ENCODE data around the gene MYH9.
A peak's percentile ranks its signal among the peaks of the same experiment; 100 is the strongest.

Gene MYH9

GRCh38 chr22:36366291-36366708, 21.5 kb downstream of the MYH9 start:
- DNase-seq, result no peak

GRCh38 chr22:36365020-36365411, 22.8 kb downstream of the MYH9 start:
- peak; percentile 67 for DNase-seq

- no peak for DNase-seq
Observed at GRCh38 chr22:36364255-36365019, 23.3 kb downstream of the MYH9 start.

- no peak for DNase-seq
Observed at GRCh38 chr22:36363349-36363981, 24.3 kb downstream of the MYH9 start.

GRCh38 chr22:36362932-36363331, 24.8 kb downstream of the MYH9 start:
- DNase-seq, result no peak

GRCh38 chr22:36362075-36362474, 25.7 kb downstream of the MYH9 start:
- no peak for DNase-seq

- DNase-seq, result no peak
Observed at GRCh38 chr22:36360871-36361383, 26.8 kb downstream of the MYH9 start.

GRCh38 chr22:36360011-36360410, 27.8 kb downstream of the MYH9 start:
- no peak for DNase-seq

- DNase-seq, result no peak
Observed at GRCh38 chr22:36359470-36359996, 28.2 kb downstream of the MYH9 start.

- peak; percentile 30 for DNase-seq
Observed at GRCh38 chr22:36358533-36359469, 29.0 kb downstream of the MYH9 start.

GRCh38 chr22:36356708-36357624, 30.8 kb downstream of the MYH9 start:
- peak; percentile 20 for DNase-seq

GRCh38 chr22:36355894-36356293, 31.9 kb downstream of the MYH9 start:
- no peak for DNase-seq

- DNase-seq, result no peak
Observed at GRCh38 chr22:36355362-36355761, 32.4 kb downstream of the MYH9 start.

- no peak for DNase-seq
Observed at GRCh38 chr22:36352803-36353507, 34.8 kb downstream of the MYH9 start.

- no peak for DNase-seq
Observed at GRCh38 chr22:36351921-36352802, 35.6 kb downstream of the MYH9 start.

GRCh38 chr22:36350751-36351594, 36.8 kb downstream of the MYH9 start:
- no peak for DNase-seq

- DNase-seq, result no peak
Observed at GRCh38 chr22:36349726-36350125, 38.0 kb downstream of the MYH9 start.

- no peak for DNase-seq
Observed at GRCh38 chr22:36348760-36349159, 39.0 kb downstream of the MYH9 start.

GRCh38 chr22:36347094-36347493, 40.7 kb downstream of the MYH9 start:
- DNase-seq, result no peak
